NCI-H524 (cell line): ENCODE data around the gene CDK8.
"Not testable (repeated sequence)": the region's sequence is repeated elsewhere in the genome, so short reads cannot be mapped to it uniquely, and the experiment has no call there.

Source experiments
- DNase-seq, 2 experiments: peaks; one replicate each; lab custom pipeline; 2025; lab: John Stamatoyannopoulos, UW

Gene CDK8

GRCh38 chr13:26253262-26253786, 605 bp upstream of the CDK8 start:
- DNase-seq: no peak

GRCh38 chr13:26254583-26255111, 718 bp downstream of the CDK8 start:
- peak; percentile 55 to 63 for DNase-seq

- peak; percentile 14 to 61 for DNase-seq
Measured at GRCh38 chr13:26255115-26255514, 1.2 kb downstream of the CDK8 start.

- peak; percentile 51 to 75 for DNase-seq
Measured at GRCh38 chr13:26255691-26256277, 1.9 kb downstream of the CDK8 start.

- no peak for DNase-seq
Measured at GRCh38 chr13:26257049-26257448, 3.1 kb downstream of the CDK8 start.

- no peak for DNase-seq
Measured at GRCh38 chr13:26259634-26260033, 5.7 kb downstream of the CDK8 start.

- DNase-seq: no peak
Measured at GRCh38 chr13:26262156-26262555, 8.2 kb downstream of the CDK8 start.

GRCh38 chr13:26266311-26266710, 12.4 kb downstream of the CDK8 start:
- no peak for DNase-seq

- DNase-seq: no peak
Measured at GRCh38 chr13:26270707-26271106, 16.8 kb downstream of the CDK8 start.

GRCh38 chr13:26272621-26273020, 18.7 kb downstream of the CDK8 start:
- no peak for DNase-seq

GRCh38 chr13:26280295-26280694, 26.4 kb downstream of the CDK8 start:
- no peak for DNase-seq

- no peak for DNase-seq
Measured at GRCh38 chr13:26280822-26281221, 26.9 kb downstream of the CDK8 start.

GRCh38 chr13:26285911-26286310, 32.0 kb downstream of the CDK8 start:
- DNase-seq: not testable (repeated sequence)

- not testable (repeated sequence) for DNase-seq
Measured at GRCh38 chr13:26288838-26289237, 34.9 kb downstream of the CDK8 start.

- DNase-seq: no peak
Measured at GRCh38 chr13:26295812-26296211, 41.9 kb downstream of the CDK8 start.

- DNase-seq: no peak
Measured at GRCh38 chr13:26299168-26299750, 45.3 kb downstream of the CDK8 start.

- no peak for DNase-seq
Measured at GRCh38 chr13:26300140-26300539, 46.2 kb downstream of the CDK8 start.

GRCh38 chr13:26305676-26306075, 51.7 kb downstream of the CDK8 start:
- no peak for DNase-seq

GRCh38 chr13:26307701-26308100, 53.8 kb downstream of the CDK8 start:
- no peak for DNase-seq

GRCh38 chr13:26308250-26308649, 54.3 kb downstream of the CDK8 start:
- DNase-seq: no peak

GRCh38 chr13:26308836-26309235, 54.9 kb downstream of the CDK8 start:
- DNase-seq: no peak

- DNase-seq: no peak
Measured at GRCh38 chr13:26310003-26310402, 56.1 kb downstream of the CDK8 start.

GRCh38 chr13:26310470-26310869, 56.5 kb downstream of the CDK8 start:
- peak in 1 of 2 experiments; percentile 14 for DNase-seq

- not testable (repeated sequence) for DNase-seq
Measured at GRCh38 chr13:26312019-26312418, 58.1 kb downstream of the CDK8 start.
